ENCODE measurements around the gene PLCXD1.
"Not testable (repeated sequence)": the region's sequence is repeated elsewhere in the genome, so short reads cannot be mapped to it uniquely, and the experiment has no call there.

PLCXD1 gene

DNA sequence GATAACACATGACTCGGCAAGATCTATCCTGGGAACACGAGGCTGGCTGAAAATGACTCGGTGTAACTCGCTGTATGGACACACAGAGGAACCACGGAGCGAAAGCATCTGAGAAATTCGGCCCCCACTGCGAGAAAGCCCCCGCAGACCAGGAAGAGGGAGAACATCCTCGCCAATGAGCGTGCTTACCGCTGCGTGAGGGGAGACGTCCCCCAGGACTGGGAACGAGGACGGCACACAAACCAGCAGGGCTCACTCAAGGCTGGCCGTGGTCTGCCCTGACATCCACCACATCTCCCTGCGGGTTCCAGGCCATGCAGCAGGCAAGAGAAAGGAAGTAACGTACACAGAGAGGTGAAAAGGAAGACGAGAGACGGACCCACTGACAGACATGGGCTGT, 55.0 kb downstream of the PLCXD1 start:
- FAIRE-seq = no peak

DNA sequence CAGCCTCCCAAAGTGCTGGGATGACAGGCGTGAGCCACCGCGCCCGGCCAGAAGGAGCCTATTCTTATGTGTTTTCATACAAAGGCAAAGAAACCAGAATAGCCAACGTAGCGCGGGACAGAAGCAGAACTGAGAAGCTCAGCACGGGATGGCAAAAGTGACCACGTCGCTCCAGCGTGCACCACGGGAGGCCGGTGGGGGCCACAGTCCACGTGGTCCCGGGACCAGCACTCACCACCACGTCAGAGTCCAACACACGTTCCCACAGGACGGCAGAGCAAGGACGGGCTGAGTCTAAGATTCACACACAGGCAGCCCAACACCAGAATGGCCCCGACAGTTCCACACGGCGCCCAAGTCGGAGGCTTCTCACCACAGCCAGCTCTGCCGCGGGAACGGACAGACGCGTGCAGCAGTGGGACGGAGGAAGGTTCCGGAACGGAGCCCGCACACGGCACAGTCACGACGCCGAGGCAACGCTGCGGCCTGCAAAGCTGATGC, 56.2 kb downstream of the PLCXD1 start:
- FAIRE-seq = no peak

GRCh38 chrX:338281-338835, 57.2 kb downstream of the PLCXD1 start:
- no peak for FAIRE-seq

DNA sequence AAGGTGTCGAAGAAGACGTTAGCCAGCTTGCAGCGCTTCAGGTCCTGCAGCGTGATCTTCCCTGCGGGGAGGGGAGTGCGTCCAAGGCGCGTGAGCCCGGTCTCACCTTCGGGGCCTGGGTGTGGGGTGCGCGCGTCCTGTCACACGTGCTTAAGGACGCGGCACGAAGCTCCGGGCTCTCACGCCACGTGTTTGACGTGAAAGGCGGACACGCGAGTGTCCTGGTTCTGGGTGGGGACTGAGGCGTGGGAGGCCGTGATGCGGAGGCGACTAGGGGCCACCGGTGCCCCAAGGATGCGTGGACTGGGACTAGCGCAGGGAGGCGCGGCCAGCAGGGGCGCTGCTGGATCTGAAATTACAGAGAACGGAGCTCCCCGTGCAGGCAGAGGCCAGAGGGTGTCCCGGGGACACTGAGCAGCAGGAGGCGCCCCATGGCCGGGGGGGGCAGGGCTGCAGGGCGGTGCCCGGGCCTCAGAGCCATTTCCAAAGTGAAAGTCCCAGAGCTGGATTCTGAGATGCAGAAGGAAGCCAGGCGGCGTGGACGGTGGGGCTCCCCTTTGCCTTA, 57.7 kb downstream of the PLCXD1 start:
- no peak for FAIRE-seq

- no peak for FAIRE-seq
Observed at GRCh38 chrX:340121-340520, 58.9 kb downstream of the PLCXD1 start.

DNA sequence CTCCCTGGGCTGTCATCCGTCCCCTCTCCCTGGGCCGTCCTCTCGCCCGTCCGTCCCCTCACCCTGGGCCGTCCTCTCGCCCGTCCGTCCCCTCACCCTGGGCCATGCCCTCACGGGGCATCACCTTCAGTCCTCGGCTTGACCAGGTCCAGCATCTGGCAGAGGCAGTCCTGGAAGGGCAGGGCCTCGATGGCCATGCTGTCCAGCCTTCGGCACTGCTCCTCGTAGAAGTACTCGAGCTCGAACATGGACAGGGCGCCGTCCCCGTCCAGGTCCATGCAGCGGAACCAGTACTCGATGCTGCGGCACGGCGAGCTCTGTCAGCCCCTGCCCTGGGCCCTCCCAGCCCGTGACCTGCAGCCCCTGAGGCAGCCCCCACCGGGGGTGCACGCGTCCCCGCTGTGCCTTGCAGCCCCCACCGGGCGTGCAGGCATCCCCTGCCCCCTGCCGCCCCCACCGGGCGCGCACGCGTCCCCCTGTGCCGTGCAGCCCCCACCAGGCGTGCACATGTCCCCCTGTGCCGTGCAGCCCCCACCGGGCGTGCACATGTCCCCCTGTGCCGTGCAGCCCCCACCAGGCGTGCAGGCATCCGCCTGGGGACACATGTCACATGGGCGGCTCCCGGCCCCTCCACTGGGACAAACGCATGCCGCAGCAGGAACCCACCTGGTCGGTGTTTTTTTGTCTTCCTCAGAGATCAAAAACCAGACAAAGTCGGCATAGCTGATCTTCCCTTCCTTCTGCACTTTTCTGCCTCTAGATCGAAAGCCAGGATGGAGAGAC, 59.7 kb downstream of the PLCXD1 start:
- no peak for FAIRE-seq

DNA sequence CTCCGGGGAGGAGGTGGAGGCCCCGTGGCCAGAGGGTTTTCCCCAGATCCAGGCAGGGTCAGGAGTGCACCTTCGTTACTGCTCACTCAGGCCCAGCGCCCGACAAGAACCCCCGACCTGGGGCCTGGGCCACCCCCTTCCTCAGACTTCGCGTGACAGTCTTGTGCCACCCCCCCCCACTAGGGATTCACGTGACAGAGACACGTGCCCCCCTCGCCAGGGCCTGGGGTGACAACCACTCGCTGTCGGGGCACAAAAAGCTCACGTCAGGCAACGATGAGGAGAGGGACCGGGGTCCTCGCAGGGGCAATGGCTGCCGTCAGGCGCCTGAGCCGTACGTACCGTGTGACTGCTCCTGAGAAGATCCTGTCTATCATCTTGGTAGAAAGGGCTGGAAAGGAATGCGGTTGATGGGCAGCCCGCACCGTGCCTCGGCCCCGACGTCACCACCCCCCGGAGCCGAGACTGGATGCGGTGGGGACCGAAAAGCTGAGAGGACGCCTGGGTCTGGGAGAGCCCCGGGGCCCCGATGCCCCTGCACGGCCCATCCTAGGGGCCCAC, 60.4 kb downstream of the PLCXD1 start:
- FAIRE-seq = no peak

- FAIRE-seq = no peak
Observed at GRCh38 chrX:344371-344901, 63.3 kb downstream of the PLCXD1 start.

GRCh38 chrX:345020-345925, 64.1 kb downstream of the PLCXD1 start:
- no peak for FAIRE-seq

DNA sequence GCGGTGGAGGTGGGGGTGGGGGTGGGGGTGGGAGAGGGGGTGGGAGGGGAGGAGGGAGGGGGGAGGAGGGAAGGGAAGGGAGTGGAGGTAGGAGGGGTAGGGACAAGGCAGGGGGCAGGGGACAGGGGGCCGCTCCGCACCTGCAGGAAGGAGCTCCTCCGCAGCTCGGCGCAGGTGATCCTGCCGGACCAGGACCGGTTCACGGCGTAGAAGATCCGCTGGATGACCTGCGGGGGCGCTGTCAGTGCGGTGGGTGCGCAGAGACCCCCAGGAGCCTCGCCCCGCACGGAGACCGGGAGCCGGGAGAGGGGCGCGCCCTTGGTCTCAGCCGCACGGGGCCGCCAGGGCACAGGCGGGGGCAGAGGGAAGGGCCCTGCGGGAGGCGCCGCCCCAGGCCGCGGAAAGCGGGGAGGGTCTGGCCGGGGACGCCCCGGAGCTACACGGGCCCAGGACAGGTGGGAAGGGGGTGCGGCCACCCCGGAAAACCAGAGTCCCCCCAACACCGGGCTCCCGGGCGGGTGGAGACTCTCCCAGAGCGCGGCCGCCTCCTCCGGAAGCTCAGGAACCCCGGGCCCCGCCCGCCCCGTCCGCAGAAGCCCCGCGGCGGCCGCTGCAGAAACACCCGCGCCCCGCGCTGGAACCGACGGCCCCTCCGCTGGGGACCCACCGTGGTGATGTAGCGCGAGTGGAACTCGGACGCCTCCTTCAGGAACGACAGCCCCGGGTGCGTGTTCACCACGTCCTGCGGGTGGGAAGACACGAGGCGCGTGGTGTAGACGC, 65.0 kb downstream of the PLCXD1 start:
- no peak for FAIRE-seq

- no peak for FAIRE-seq
Observed at GRCh38 chrX:347351-348117, 66.4 kb downstream of the PLCXD1 start.

- FAIRE-seq = no peak
Observed at GRCh38 chrX:348461-349117, 67.4 kb downstream of the PLCXD1 start.

DNA sequence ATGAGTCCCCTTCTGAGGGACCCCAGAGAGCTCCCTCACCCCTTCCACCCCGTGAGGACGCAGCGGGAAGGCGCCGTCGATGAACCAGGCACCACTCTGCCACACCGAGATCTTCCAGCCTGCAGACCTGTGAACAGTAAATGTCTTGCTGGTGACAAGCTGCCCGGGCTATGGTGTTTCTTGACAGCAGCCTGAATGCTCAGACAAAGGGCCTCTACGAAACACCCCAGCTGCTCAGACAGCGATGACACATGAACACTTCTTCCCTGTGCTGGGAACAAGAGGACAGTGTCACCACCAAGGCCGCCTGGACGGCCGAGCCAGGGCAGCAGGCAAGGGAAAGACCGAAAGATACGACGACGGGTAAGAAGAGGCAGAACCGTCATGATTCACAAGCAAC, 68.0 kb downstream of the PLCXD1 start:
- FAIRE-seq = no peak

DNA sequence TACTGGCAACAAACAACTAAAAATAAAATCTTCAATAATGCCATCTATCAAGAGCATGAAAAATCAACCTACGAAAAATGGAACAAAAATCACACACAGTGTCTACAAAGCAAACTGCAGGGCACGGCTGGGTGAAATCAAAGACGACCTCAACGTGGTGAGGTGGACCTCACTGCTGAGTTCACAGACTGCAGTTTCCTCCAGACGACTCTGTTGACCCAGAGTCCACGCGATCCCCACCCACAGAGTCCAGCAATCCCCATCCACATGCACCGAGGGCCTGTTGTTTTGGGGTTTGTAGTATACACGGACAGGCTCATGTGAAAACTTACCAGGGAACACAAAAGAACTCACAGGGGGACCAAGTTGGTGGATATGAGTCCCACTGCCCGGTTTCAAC, 68.5 kb downstream of the PLCXD1 start:
- no peak for FAIRE-seq

- no peak for FAIRE-seq
Observed at GRCh38 chrX:350148-350533, 69.0 kb downstream of the PLCXD1 start.

DNA sequence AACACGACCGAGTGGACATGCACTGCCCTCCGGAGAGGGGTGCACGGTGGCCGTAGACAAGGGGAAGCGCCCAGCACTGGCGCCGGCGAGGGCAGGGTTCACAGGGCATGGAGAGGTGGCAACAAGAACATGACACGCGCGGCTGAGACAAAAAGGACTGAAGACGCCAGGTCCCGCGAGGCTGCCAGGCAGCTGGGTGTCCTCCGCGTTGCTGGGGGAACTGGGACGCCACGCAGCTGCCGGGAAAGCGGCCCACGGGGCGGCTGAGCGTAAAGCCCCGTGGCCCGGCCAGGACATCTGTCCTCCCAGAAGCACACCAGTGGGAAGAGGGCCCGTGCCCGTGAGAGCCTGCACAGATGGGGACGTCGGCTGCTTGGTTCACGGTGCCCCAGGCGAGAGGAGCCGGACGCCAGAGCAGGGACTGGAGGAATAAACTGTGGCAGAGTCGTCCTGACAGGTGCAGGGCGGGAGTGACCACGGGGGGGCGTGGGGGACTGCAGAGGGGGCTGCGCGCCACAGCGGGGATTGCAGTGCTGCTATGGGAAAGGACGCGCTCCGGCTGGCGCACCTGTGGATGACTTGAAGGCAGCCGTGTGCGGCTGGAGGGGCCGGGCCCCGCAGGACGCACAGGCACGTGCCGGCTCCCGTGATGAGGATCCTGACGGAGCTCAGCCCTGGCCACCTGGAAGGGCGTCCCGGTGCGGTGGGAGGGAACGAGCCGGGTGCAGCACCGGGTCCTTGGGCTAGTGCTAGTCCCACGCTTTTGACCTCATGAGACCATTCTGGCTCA, 69.5 kb downstream of the PLCXD1 start:
- no peak for FAIRE-seq

- not testable (repeated sequence) for FAIRE-seq
Observed at GRCh38 chrX:351324-351641, 70.1 kb downstream of the PLCXD1 start.

DNA sequence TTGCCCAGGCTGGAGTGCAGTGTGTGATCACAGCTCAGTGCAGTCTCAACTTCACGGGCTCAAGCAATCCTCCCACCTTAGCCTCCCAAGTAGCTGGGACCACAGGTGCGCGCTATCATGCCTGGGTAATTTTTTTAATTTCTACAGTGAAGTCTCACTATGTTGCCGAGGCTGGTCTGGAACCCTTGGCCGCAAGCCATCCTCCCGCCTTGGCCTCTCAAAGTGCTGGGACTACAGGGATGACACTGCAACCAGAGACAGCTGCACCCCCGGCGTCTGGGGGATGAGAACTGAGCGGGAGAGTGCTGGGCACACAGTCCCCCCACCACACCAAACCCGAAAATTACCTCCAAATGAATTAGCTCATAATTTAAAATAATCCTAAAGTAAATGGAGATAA, 70.6 kb downstream of the PLCXD1 start:
- FAIRE-seq = no peak

- FAIRE-seq = no peak
Observed at GRCh38 chrX:352181-352580, 71.0 kb downstream of the PLCXD1 start.
